CD4-positive, alpha-beta T cell (primary cell): Measurements from ENCODE around the gene SYPL2. TPM values are rescaled to one million over a fixed set of nuclear protein-coding genes. Genes with fewer than 3 reads are reported as not detected.

ENCODE experiments used
- ATAC-seq: fragments of 200-7000 bp; cut with Tn5 transposase; one replicate; pipeline ENCODE4 v1.10.0; 2022; ENCODE audit warnings: mild to moderate bottlenecking; ENCODE audit not compliant: poor library complexity
- CTCF ChIA-PET: fragments of 350-600 bp; sonication (Branson Sonifier 250); formaldehyde crosslinking; loops from one replicate; lab custom pipeline; 2021; ENCODE audit warnings: antibody characterized with exemption, inconsistent platforms; lab: Charles Lee
- POLR2A ChIA-PET: fragments of 350-600 bp; sonication (Branson Sonifier 250); formaldehyde crosslinking; loops from one replicate; lab custom pipeline; 2021; ENCODE audit warnings: antibody characterized with exemption, inconsistent platforms; lab: Charles Lee
- DNase-seq, 14 experiments: peaks; one replicate each; pipeline ENCODE4 v3.0.0-alpha.2; 2013 to 2020; ENCODE audit warnings: mixed read lengths in 2 of 14
- H3K27ac ChIP-seq, 2 donors: one replicate each; pipeline versions ENCODE4 v1.5.1 to v1.7.0; 2013; ENCODE audit warnings: low read length in 2 of 2, low read depth in 1 of 2, mild to moderate bottlenecking in 1 of 2
- H3K27me3 ChIP-seq, 2 experiments: 1 replicate in 1 of 2; 2 replicates in 1 of 2; pipeline versions ENCODE4 v1.6.1 to v1.7.0; 2013; ENCODE audit warnings: low read length in 2 of 2, control low read depth in 1 of 2, mild to moderate bottlenecking in 1 of 2, moderate library complexity in 1 of 2; ENCODE audit not compliant: insufficient read depth in 2 of 2, control insufficient read depth in 1 of 2
- H3K36me3 ChIP-seq: one replicate; pipeline ENCODE4 v1.6.1; 2013; ENCODE audit warnings: low read length, control low read depth; ENCODE audit not compliant: insufficient read depth
- H3K4me1 ChIP-seq: one replicate; pipeline ENCODE4 v1.6.1; 2013; ENCODE audit warnings: low read length, control low read depth; ENCODE audit not compliant: insufficient read depth
- H3K4me3 ChIP-seq: one replicate; pipeline ENCODE4 v1.5.1; 2013; ENCODE audit warnings: mild to moderate bottlenecking, low read length, moderate library complexity
- H3K9me3 ChIP-seq, 2 experiments: 1 replicate in 1 of 2; 2 replicates in 1 of 2; pipeline versions ENCODE4 v1.6.1 to v1.7.0; 2013; ENCODE audit warnings: low read length in 2 of 2, mild to moderate bottlenecking in 2 of 2, control low read depth in 1 of 2, moderate library complexity in 1 of 2; ENCODE audit not compliant: control insufficient read depth in 1 of 2, insufficient read depth in 1 of 2
- H3K27ac Mint-ChIP-seq: one replicate; pipeline ENCODE4 v1.8.0; 2020; ENCODE audit warnings: mixed read lengths
- H3K27me3 Mint-ChIP-seq: one replicate; pipeline ENCODE4 v1.8.0; 2021; ENCODE audit warnings: mixed read lengths
- H3K36me3 Mint-ChIP-seq: one replicate; pipeline ENCODE4 v1.8.0; 2021; ENCODE audit warnings: low read depth, mixed read lengths
- H3K4me1 Mint-ChIP-seq: one replicate; pipeline ENCODE4 v1.8.0; 2021; ENCODE audit warnings: low read depth, mixed read lengths
- H3K4me3 Mint-ChIP-seq: one replicate; pipeline ENCODE4 v1.8.0; 2020; ENCODE audit warnings: mild to moderate bottlenecking, mixed read lengths
- H3K9me3 Mint-ChIP-seq: one replicate; pipeline ENCODE4 v1.8.0; 2020; ENCODE audit warnings: mixed read lengths
- intact Hi-C, 2 experiments: fragments of 100-400 bp; cut with DNase I in 1 of 2; cut with micrococcal nuclease in 1 of 2; formaldehyde crosslinking; loops; one replicate each; pipeline versions ENCODE4 v1.15.1 to v1.9.0; 2023 to 2025; cut with DNase I, micrococcal nuclease
- total RNA-seq, 174 experiments: library from RNA in 2 of 174; stranded (reverse) in 2 of 174; gene quantifications; one replicate each; pipeline ENCODE4 v1.2.3 and lab custom pipeline; 2021 to 2026
- TF ChIP-seq, protein P1 (sequence below): fragments of 200-600 bp; IDR thresholded peaks from one replicate; pipeline ENCODE4 v1.8.0; 2022; ENCODE audit warnings: antibody characterized with exemption, mild to moderate bottlenecking

Gene SYPL2
- total RNA-seq, 2 experiments from 2014 or later: not detected

GRCh38 chr1:109499661-109500536 is 33.6 kb downstream of the SYPL2 start:
- H3K4me3 ChIP-seq: no peak overlapping the region
- Mint-ChIP-seq H3K9me3 (no peaks in the 10 kb centered on the region), H3K27me3 (no peaks in the 10 kb centered on the region), H3K4me1 (peaks cover 93% of the 10 kb centered on the region), H3K36me3 (peaks cover 68% of the 10 kb centered on the region), H3K4me3 (peak overlapping the region; percentile 54), H3K27ac (peak overlapping the region; percentile 95)
- H3K9me3 ChIP-seq: no peaks in the 10 kb centered on the region
- H3K27ac ChIP-seq: peak overlapping the region; percentile 90 to 94
- H3K36me3 ChIP-seq: peaks cover 51% of the 10 kb centered on the region
- ChIA-PET CTCF (interaction anchor here (1.1 to 24.2 kb wide), 8 partner anchors 9 to 119 kb away, joined by 3 to 474 read pairs (median 4); partner anchors contain the start of gene AMIGO1), POLR2A (interaction anchor here (0.6 to 22.6 kb wide), 6 partner anchors 10 to 94 kb away, joined by 3 to 318 read pairs (median 4); partner anchors contain the start of genes AMIGO1 and ATXN7L2)
- DNase-seq: peak; percentile 27 to 84 (median 67)
- peak; percentile 32 for ATAC-seq
- H3K27me3 ChIP-seq: no peaks in the 10 kb centered on the region
- TF ChIP-seq, protein P1, sequence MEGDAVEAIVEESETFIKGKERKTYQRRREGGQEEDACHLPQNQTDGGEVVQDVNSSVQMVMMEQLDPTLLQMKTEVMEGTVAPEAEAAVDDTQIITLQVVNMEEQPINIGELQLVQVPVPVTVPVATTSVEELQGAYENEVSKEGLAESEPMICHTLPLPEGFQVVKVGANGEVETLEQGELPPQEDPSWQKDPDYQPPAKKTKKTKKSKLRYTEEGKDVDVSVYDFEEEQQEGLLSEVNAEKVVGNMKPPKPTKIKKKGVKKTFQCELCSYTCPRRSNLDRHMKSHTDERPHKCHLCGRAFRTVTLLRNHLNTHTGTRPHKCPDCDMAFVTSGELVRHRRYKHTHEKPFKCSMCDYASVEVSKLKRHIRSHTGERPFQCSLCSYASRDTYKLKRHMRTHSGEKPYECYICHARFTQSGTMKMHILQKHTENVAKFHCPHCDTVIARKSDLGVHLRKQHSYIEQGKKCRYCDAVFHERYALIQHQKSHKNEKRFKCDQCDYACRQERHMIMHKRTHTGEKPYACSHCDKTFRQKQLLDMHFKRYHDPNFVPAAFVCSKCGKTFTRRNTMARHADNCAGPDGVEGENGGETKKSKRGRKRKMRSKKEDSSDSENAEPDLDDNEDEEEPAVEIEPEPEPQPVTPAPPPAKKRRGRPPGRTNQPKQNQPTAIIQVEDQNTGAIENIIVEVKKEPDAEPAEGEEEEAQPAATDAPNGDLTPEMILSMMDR: peak; percentile 58
- peaks cover 99% of the 10 kb centered on the region for H3K4me1 ChIP-seq
- intact Hi-C loops: loop anchor here in 1 of 2 experiments (1.0 to 2.0 kb wide), 2 partner anchors 17 to 32 kb away; no protein-coding TSS in a partner anchor

GRCh38 chr1:109500941-109501381 is 34.6 kb downstream of the SYPL2 start:
- peak overlapping the region; percentile 95 for H3K27ac Mint-ChIP-seq
- DNase-seq (no peak), ATAC-seq (no peak)
- peak overlapping the region; percentile 90 for H3K4me3 Mint-ChIP-seq
- ChIA-PET CTCF (interaction anchor here (1.0 to 24.2 kb wide), 4 partner anchors 10 to 45 kb away, joined by 3 to 474 read pairs (median 4); no protein-coding TSS in a partner anchor), POLR2A (interaction anchor here (0.6 to 22.6 kb wide), 4 partner anchors 10 to 93 kb away, joined by 3 to 318 read pairs (median 16); partner anchors contain the start of gene AMIGO1)
- H3K4me3 ChIP-seq: no peak overlapping the region
- intact Hi-C loops: loop anchor here in 1 of 2 experiments (1.0 to 2.0 kb wide), 2 partner anchors 16 to 31 kb away; no protein-coding TSS in a partner anchor
- H3K9me3 ChIP-seq: no peaks in the 10 kb centered on the region
- H3K36me3 ChIP-seq: peaks cover 44% of the 10 kb centered on the region
- no peaks in the 10 kb centered on the region for H3K27me3 ChIP-seq
- peaks cover 93% of the 10 kb centered on the region for H3K4me1 Mint-ChIP-seq
- no peaks in the 10 kb centered on the region for H3K27me3 Mint-ChIP-seq
- H3K36me3 Mint-ChIP-seq: peaks cover 71% of the 10 kb centered on the region
- no peaks in the 10 kb centered on the region for H3K9me3 Mint-ChIP-seq
- H3K4me1 ChIP-seq: peaks cover 99% of the 10 kb centered on the region
- TF ChIP-seq, protein P1: no peak
- peak overlapping the region; percentile 90 to 94 for H3K27ac ChIP-seq

- DNase-seq (peak in 1 of 14 experiments; percentile 31), ATAC-seq (peak; percentile 2)
- POLR2A ChIA-PET: interaction anchor here (0.7 to 22.6 kb wide), 10 partner anchors 8 to 483 kb away, joined by 3 to 318 read pairs (median 16); partner anchors contain the start of genes AHCYL1, AMIGO1, ATXN7L2 and CYB561D1
- H3K36me3 ChIP-seq: peaks cover 35% of the 10 kb centered on the region
- no peaks in the 10 kb centered on the region for H3K27me3 ChIP-seq
- CTCF ChIA-PET: interaction anchor here (1.0 to 24.2 kb wide), 4 partner anchors 8 to 29 kb away, joined by 3 to 474 read pairs (median 34); partner anchors contain the start of gene CYB561D1
- H3K9me3 ChIP-seq: no peaks in the 10 kb centered on the region
- peak overlapping the region; percentile 54 for H3K4me3 ChIP-seq
- Mint-ChIP-seq H3K27me3 (no peaks in the 10 kb centered on the region), H3K4me3 (peak overlapping the region; percentile 90), H3K27ac (peak overlapping the region; percentile 95), H3K9me3 (no peaks in the 10 kb centered on the region), H3K4me1 (peaks cover 93% of the 10 kb centered on the region), H3K36me3 (peaks cover 71% of the 10 kb centered on the region)
- peaks cover 98% of the 10 kb centered on the region for H3K4me1 ChIP-seq
- intact Hi-C loops: loop anchor here (1.0 to 2.0 kb wide), 4 partner anchors 8 to 30 kb away; partner anchors contain the start of gene CYB561D1 (in 1 of the 2)
- TF ChIP-seq, protein P1: no peak
- H3K27ac ChIP-seq: peak overlapping the region; percentile 90 to 94
These were observed 35.5 kb downstream of the SYPL2 start for GRCh38 chr1:109501644-109502363.
